Measurements from ENCODE around the gene MCTP2. TPM values are rescaled to one million over a fixed set of nuclear protein-coding genes. Genes with fewer than 3 reads are reported as not detected.

Gene MCTP2
- 10 to 100 TPM; 26.1 to 28.5 TPM for total RNA-seq

- Mint-ChIP-seq H3K4me1 (peaks cover 57% of the 10 kb centered on the region), H3K27me3 (peaks cover 2% of the 10 kb centered on the region), H3K36me3 (peaks cover 15% of the 10 kb centered on the region), H3K27ac (peak within 1 kb of the TSS; percentile 97), H3K4me3 (peak within 1 kb of the TSS; percentile 91), H3K9me3 (peaks cover 2% of the 10 kb centered on the region)
- DNase-seq (peak; percentile 92), ATAC-seq (ENCODE audit: low read depth) (peak; percentile 89)
- POLR2A ChIA-PET = interaction anchor here (0.6 to 3.8 kb wide), 10 partner anchors 9 to 93 kb away, joined by 3 to 38 read pairs (median 4); no protein-coding TSS in a partner anchor
These were observed at the start of gene MCTP2 for GRCh38 chr15:94230883-94231722. Gene MCTP2 (plus strand): TSS chr15:94231561. CDS start chr15:94298266, 66,705 bp downstream.

GRCh38 chr15:94182883-94183282, 48.5 kb upstream of the MCTP2 start:
- Mint-ChIP-seq H3K36me3 (peaks cover 4% of the 10 kb centered on the region), H3K27me3 (peaks cover 13% of the 10 kb centered on the region), H3K4me1 (peaks cover 8% of the 10 kb centered on the region), H3K27ac (no peak overlapping the region), H3K4me3 (no peak overlapping the region), H3K9me3 (peaks cover 5% of the 10 kb centered on the region)
- DNase-seq = no peak
- POLR2A ChIA-PET = no interaction called here
- no peak for ATAC-seq (ENCODE audit: low read depth)

GRCh38 chr15:94185547-94186236, 45.7 kb upstream of the MCTP2 start:
- Mint-ChIP-seq H3K9me3 (peaks cover 3% of the 10 kb centered on the region), H3K36me3 (peaks cover 6% of the 10 kb centered on the region), H3K27me3 (peaks cover 31% of the 10 kb centered on the region), H3K27ac (no peak overlapping the region), H3K4me3 (no peak overlapping the region), H3K4me1 (peaks cover 11% of the 10 kb centered on the region)
- ATAC-seq (ENCODE audit: low read depth) (no peak), DNase-seq (no peak)
- POLR2A ChIA-PET = interaction anchor here (0.7 kb wide), 1 partner anchor 259 kb away, joined by 3 read pairs; no protein-coding TSS in a partner anchor

- peaks cover 17% of the 10 kb centered on the region for H3K4me1 Mint-ChIP-seq
- DNase-seq (no peak), ATAC-seq (ENCODE audit: low read depth) (no peak)
- peaks cover 4% of the 10 kb centered on the region for H3K9me3 Mint-ChIP-seq
- H3K27ac Mint-ChIP-seq = no peak overlapping the region
- peaks cover 35% of the 10 kb centered on the region for H3K27me3 Mint-ChIP-seq
- POLR2A ChIA-PET = no interaction called here
- no peak overlapping the region for H3K4me3 Mint-ChIP-seq
- H3K36me3 Mint-ChIP-seq = peaks cover 7% of the 10 kb centered on the region
These were observed 44.5 kb upstream of the MCTP2 start for GRCh38 chr15:94186770-94187331.

GRCh38 chr15:94193906-94194305, 37.5 kb upstream of the MCTP2 start:
- no peak for DNase-seq
- Mint-ChIP-seq H3K27me3 (peaks cover 18% of the 10 kb centered on the region), H3K9me3 (peaks cover 1% of the 10 kb centered on the region), H3K4me3 (no peak overlapping the region), H3K4me1 (peaks cover 13% of the 10 kb centered on the region), H3K36me3 (peaks cover 3% of the 10 kb centered on the region), H3K27ac (no peak overlapping the region)
- no peak for ATAC-seq (ENCODE audit: low read depth)
- POLR2A ChIA-PET = no interaction called here

GRCh38 chr15:94196531-94196930, 34.8 kb upstream of the MCTP2 start:
- H3K27ac Mint-ChIP-seq = no peak overlapping the region
- H3K9me3 Mint-ChIP-seq = peaks cover 1% of the 10 kb centered on the region
- H3K4me1 Mint-ChIP-seq = peaks cover 5% of the 10 kb centered on the region
- POLR2A ChIA-PET = no interaction called here
- peaks cover 3% of the 10 kb centered on the region for H3K36me3 Mint-ChIP-seq
- no peak for DNase-seq
- no peak overlapping the region for H3K4me3 Mint-ChIP-seq
- peaks cover 4% of the 10 kb centered on the region for H3K27me3 Mint-ChIP-seq
- no peak for ATAC-seq (ENCODE audit: low read depth)

- Mint-ChIP-seq H3K4me1 (peaks cover 6% of the 10 kb centered on the region), H3K27ac (no peak overlapping the region), H3K27me3 (peaks cover 4% of the 10 kb centered on the region), H3K4me3 (no peak overlapping the region), H3K36me3 (no peaks in the 10 kb centered on the region), H3K9me3 (no peaks in the 10 kb centered on the region)
- DNase-seq (no peak), ATAC-seq (ENCODE audit: low read depth) (no peak)
- POLR2A ChIA-PET = no interaction called here
These were observed 32.7 kb upstream of the MCTP2 start for GRCh38 chr15:94198633-94199032.

GRCh38 chr15:94199725-94200124, 31.6 kb upstream of the MCTP2 start:
- Mint-ChIP-seq H3K9me3 (no peaks in the 10 kb centered on the region), H3K36me3 (no peaks in the 10 kb centered on the region), H3K27ac (no peak overlapping the region), H3K4me3 (no peak overlapping the region), H3K4me1 (peaks cover 8% of the 10 kb centered on the region), H3K27me3 (peaks cover 4% of the 10 kb centered on the region)
- DNase-seq (no peak), ATAC-seq (ENCODE audit: low read depth) (no peak)
- POLR2A ChIA-PET = interaction anchor here (1.0 kb wide), 1 partner anchor 32 kb away, joined by 3 read pairs; the partner anchor contains the start of gene MCTP2

- H3K36me3 Mint-ChIP-seq = peaks cover 2% of the 10 kb centered on the region
- DNase-seq = no peak
- peaks cover 4% of the 10 kb centered on the region for H3K27me3 Mint-ChIP-seq
- H3K27ac Mint-ChIP-seq = no peak overlapping the region
- no peak overlapping the region for H3K4me3 Mint-ChIP-seq
- H3K9me3 Mint-ChIP-seq = peaks cover under 1% of the 10 kb centered on the region
- H3K4me1 Mint-ChIP-seq = peaks cover 25% of the 10 kb centered on the region
- ATAC-seq (ENCODE audit: low read depth) = no peak
- POLR2A ChIA-PET = no interaction called here
These were observed 28.1 kb upstream of the MCTP2 start for GRCh38 chr15:94203306-94203705.

GRCh38 chr15:94205366-94205765, 26.0 kb upstream of the MCTP2 start:
- peaks cover 4% of the 10 kb centered on the region for H3K27me3 Mint-ChIP-seq
- POLR2A ChIA-PET = no interaction called here
- ATAC-seq (ENCODE audit: low read depth) (no peak), DNase-seq (no peak)
- peak overlapping the region; percentile 28 for H3K27ac Mint-ChIP-seq
- peak overlapping the region; percentile 65 for H3K4me3 Mint-ChIP-seq
- H3K36me3 Mint-ChIP-seq = peaks cover 7% of the 10 kb centered on the region
- H3K9me3 Mint-ChIP-seq = peaks cover 3% of the 10 kb centered on the region
- H3K4me1 Mint-ChIP-seq = peaks cover 25% of the 10 kb centered on the region

- Mint-ChIP-seq H3K9me3 (peaks cover 3% of the 10 kb centered on the region), H3K4me3 (peak overlapping the region; percentile 65), H3K36me3 (peaks cover 8% of the 10 kb centered on the region), H3K4me1 (peaks cover 25% of the 10 kb centered on the region), H3K27ac (peak overlapping the region; percentile 90), H3K27me3 (peaks cover 11% of the 10 kb centered on the region)
- DNase-seq = no peak
- POLR2A ChIA-PET = no interaction called here
- ATAC-seq (ENCODE audit: low read depth) = peak; percentile 88
These were observed 24.7 kb upstream of the MCTP2 start for GRCh38 chr15:94206463-94207167.

- POLR2A ChIA-PET = no interaction called here
- H3K27me3 Mint-ChIP-seq = peaks cover 23% of the 10 kb centered on the region
- peaks cover 20% of the 10 kb centered on the region for H3K36me3 Mint-ChIP-seq
- DNase-seq (no peak), ATAC-seq (ENCODE audit: low read depth) (no peak)
- H3K9me3 Mint-ChIP-seq = peaks cover 6% of the 10 kb centered on the region
- H3K27ac Mint-ChIP-seq = no peak overlapping the region
- peaks cover 11% of the 10 kb centered on the region for H3K4me1 Mint-ChIP-seq
- H3K4me3 Mint-ChIP-seq = no peak overlapping the region
These were observed 19.1 kb upstream of the MCTP2 start for GRCh38 chr15:94212291-94212690.

- peaks cover 4% of the 10 kb centered on the region for H3K9me3 Mint-ChIP-seq
- H3K4me1 Mint-ChIP-seq = peaks cover 25% of the 10 kb centered on the region
- ATAC-seq (ENCODE audit: low read depth) (no peak), DNase-seq (no peak)
- POLR2A ChIA-PET = no interaction called here
- peaks cover 2% of the 10 kb centered on the region for H3K27me3 Mint-ChIP-seq
- H3K27ac Mint-ChIP-seq = no peak overlapping the region
- no peak overlapping the region for H3K4me3 Mint-ChIP-seq
- peaks cover 6% of the 10 kb centered on the region for H3K36me3 Mint-ChIP-seq
These were observed 5.7 kb upstream of the MCTP2 start for GRCh38 chr15:94225616-94226015.
